NCI-H2196 (cell line): ENCODE measurements around the gene POLD2.

Experiments used
- DNase-seq: peaks from one replicate; lab custom pipeline; 2025; ENCODE audit not compliant: unreplicated experiment; lab: John Stamatoyannopoulos, UW

The POLD2 gene

GRCh38 chr7:44152971-44153947, 29.9 kb upstream of the POLD2 start:
- peak; percentile 44 for DNase-seq

GRCh38 chr7:44151956-44152355, 28.6 kb upstream of the POLD2 start:
- DNase-seq = no peak

GRCh38 chr7:44150966-44151941, 27.9 kb upstream of the POLD2 start:
- no peak for DNase-seq

- peak; percentile 25 for DNase-seq
Measured at GRCh38 chr7:44150466-44150832, 27.1 kb upstream of the POLD2 start.

GRCh38 chr7:44149571-44150465, 26.5 kb upstream of the POLD2 start:
- no peak for DNase-seq

- no peak for DNase-seq
Measured at GRCh38 chr7:44148961-44149536, 25.7 kb upstream of the POLD2 start.

GRCh38 chr7:44148166-44148565, 24.8 kb upstream of the POLD2 start:
- DNase-seq = no peak

GRCh38 chr7:44147026-44147991, 24.0 kb upstream of the POLD2 start:
- no peak for DNase-seq

GRCh38 chr7:44145969-44146911, 22.9 kb upstream of the POLD2 start:
- DNase-seq = no peak

GRCh38 chr7:44145479-44145968, 22.2 kb upstream of the POLD2 start:
- no peak for DNase-seq

- DNase-seq = no peak
Measured at GRCh38 chr7:44144968-44145478, 21.7 kb upstream of the POLD2 start.

- no peak for DNase-seq
Measured at GRCh38 chr7:44144426-44144967, 21.1 kb upstream of the POLD2 start.

GRCh38 chr7:44143646-44144250, 20.4 kb upstream of the POLD2 start:
- DNase-seq = no peak

GRCh38 chr7:44142028-44142427, 18.7 kb upstream of the POLD2 start:
- DNase-seq = no peak

GRCh38 chr7:44141221-44141850, 18.0 kb upstream of the POLD2 start, which contains the start of gene MYL7:
TSS of gene MYL7 (minus strand) at chr7:44141332. CDS start at chr7:44141305, 27 bp downstream.
- no peak for DNase-seq

GRCh38 chr7:44140341-44140740, 17.0 kb upstream of the POLD2 start:
- no peak for DNase-seq
